A172 (cell line): ENCODE data around the gene FHIP2A. TPM values are rescaled to one million over a fixed set of nuclear protein-coding genes. Genes with fewer than 3 reads are reported as not detected.
"Not testable (repeated sequence)": the region's sequence is repeated elsewhere in the genome, so short reads cannot be mapped to it uniquely, and the experiment has no call there.

Experiments used
- DNase-seq: peaks from one replicate; pipeline ENCODE4 v3.0.0-alpha.2; 2015; ENCODE audit warnings: low spot score
- total RNA-seq: library from RNA; depleted of rRNA; stranded (reverse); fragments of >200 nt; shearing (Covaris generic); gene quantifications from 2 replicates; pipeline ENCODE4 v1.2.3, GENCODE V29; 2014; rRNA removed

The FHIP2A gene
- total RNA-seq = 20.7 and 23.9 TPM in 2 replicates

GRCh38 chr10:114821293-114821914 lies at the start of gene FHIP2A:
TSS of gene FHIP2A (plus strand) at chr10:114821780. CDS start at chr10:114822079, 299 bp downstream.
- peak; percentile 41 for DNase-seq

GRCh38 chr10:114772496-114773196 lies 48.9 kb upstream of the FHIP2A start:
- DNase-seq = no peak

- DNase-seq = no peak
Measured at GRCh38 chr10:114773197-114773532, 48.4 kb upstream of the FHIP2A start.

- DNase-seq = not testable (repeated sequence)
Measured at GRCh38 chr10:114775082-114775481, 46.5 kb upstream of the FHIP2A start.

- DNase-seq = no peak
Measured at GRCh38 chr10:114777415-114777814, 44.2 kb upstream of the FHIP2A start.

- peak; percentile 92 for DNase-seq
Measured at GRCh38 chr10:114779803-114780576, 41.6 kb upstream of the FHIP2A start.

- no peak for DNase-seq
Measured at GRCh38 chr10:114780577-114781184, 40.9 kb upstream of the FHIP2A start.

GRCh38 chr10:114782666-114783065 lies 38.9 kb upstream of the FHIP2A start:
- no peak for DNase-seq

- no peak for DNase-seq
Measured at GRCh38 chr10:114783686-114784085, 37.9 kb upstream of the FHIP2A start.

GRCh38 chr10:114786492-114786891 lies 35.1 kb upstream of the FHIP2A start:
- peak; percentile 70 for DNase-seq

- DNase-seq = not testable (repeated sequence)
Measured at GRCh38 chr10:114787131-114787530, 34.4 kb upstream of the FHIP2A start.

GRCh38 chr10:114791768-114792167 lies 29.8 kb upstream of the FHIP2A start:
- no peak for DNase-seq

GRCh38 chr10:114795039-114795438 lies 26.5 kb upstream of the FHIP2A start:
- no peak for DNase-seq

GRCh38 chr10:114800361-114800760 lies 21.2 kb upstream of the FHIP2A start:
- DNase-seq = no peak

GRCh38 chr10:114801411-114801813 lies 20.2 kb upstream of the FHIP2A start:
- DNase-seq = no peak

- no peak for DNase-seq
Measured at GRCh38 chr10:114802177-114802576, 19.4 kb upstream of the FHIP2A start.

GRCh38 chr10:114806562-114807391 lies 14.8 kb upstream of the FHIP2A start:
- DNase-seq = no peak

GRCh38 chr10:114808982-114809381 lies 12.6 kb upstream of the FHIP2A start:
- DNase-seq = no peak

GRCh38 chr10:114810926-114811325 lies 10.7 kb upstream of the FHIP2A start:
- DNase-seq = no peak

GRCh38 chr10:114811862-114812261 lies 9.7 kb upstream of the FHIP2A start:
- DNase-seq = no peak

GRCh38 chr10:114815791-114816190 lies 5.8 kb upstream of the FHIP2A start:
- DNase-seq = no peak
